ENCODE measurements around the gene NAA16.

- TF ChIP-seq CTCF (IDR thresholded peaks at IDR 0.05; ENCODE audit: poor library complexity) (no peak), EZH2 (IDR thresholded peaks at IDR 0.05; ENCODE audit: borderline replicate concordance) (no peak), EZH2phosphoT487 (IDR thresholded peaks at IDR 0.05; ENCODE audit: low read depth, severe bottlenecking, unreplicated experiment) (no peak)
Measured at GRCh38 chr13:41403983-41404382, 92.9 kb downstream of the NAA16 start.
